Measurements from ENCODE around the gene TIRAP.

DNA sequence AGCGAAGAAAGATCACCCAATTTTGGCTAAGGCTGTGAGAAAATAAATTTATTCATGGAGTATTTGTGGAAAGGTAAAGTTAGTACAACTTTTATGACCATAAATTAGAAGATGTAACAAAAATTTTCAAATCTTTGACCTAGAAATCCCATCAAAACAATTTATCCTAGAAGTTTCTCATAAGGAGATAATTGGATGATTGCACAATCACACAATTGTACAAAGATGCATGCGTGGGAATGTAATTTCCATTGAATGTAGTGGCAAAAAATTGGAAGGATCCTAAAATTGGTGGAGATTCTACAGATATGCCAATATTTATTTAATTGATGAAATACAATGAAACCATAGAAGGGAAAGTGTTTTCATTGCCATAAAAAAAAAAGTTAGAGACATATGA, 25.7 kb upstream of the TIRAP start:
- TF ChIP-seq TAF1 (IDR thresholded peaks at IDR 0.05; ENCODE audit: borderline replicate concordance, insufficient read depth, low read length), result no peak
- no peak for TF ChIP-seq POLR2AphosphoS5 (IDR thresholded peaks at IDR 0.05; ENCODE audit: low read depth, low read length)
- TF ChIP-seq SIN3A (IDR thresholded peaks at IDR 0.05; ENCODE audit: borderline replicate concordance, insufficient read depth, low read length), result no peak
- TF ChIP-seq, protein P1, sequence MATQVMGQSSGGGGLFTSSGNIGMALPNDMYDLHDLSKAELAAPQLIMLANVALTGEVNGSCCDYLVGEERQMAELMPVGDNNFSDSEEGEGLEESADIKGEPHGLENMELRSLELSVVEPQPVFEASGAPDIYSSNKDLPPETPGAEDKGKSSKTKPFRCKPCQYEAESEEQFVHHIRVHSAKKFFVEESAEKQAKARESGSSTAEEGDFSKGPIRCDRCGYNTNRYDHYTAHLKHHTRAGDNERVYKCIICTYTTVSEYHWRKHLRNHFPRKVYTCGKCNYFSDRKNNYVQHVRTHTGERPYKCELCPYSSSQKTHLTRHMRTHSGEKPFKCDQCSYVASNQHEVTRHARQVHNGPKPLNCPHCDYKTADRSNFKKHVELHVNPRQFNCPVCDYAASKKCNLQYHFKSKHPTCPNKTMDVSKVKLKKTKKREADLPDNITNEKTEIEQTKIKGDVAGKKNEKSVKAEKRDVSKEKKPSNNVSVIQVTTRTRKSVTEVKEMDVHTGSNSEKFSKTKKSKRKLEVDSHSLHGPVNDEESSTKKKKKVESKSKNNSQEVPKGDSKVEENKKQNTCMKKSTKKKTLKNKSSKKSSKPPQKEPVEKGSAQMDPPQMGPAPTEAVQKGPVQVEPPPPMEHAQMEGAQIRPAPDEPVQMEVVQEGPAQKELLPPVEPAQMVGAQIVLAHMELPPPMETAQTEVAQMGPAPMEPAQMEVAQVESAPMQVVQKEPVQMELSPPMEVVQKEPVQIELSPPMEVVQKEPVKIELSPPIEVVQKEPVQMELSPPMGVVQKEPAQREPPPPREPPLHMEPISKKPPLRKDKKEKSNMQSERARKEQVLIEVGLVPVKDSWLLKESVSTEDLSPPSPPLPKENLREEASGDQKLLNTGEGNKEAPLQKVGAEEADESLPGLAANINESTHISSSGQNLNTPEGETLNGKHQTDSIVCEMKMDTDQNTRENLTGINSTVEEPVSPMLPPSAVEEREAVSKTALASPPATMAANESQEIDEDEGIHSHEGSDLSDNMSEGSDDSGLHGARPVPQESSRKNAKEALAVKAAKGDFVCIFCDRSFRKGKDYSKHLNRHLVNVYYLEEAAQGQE (IDR thresholded peaks at IDR 0.05; ENCODE audit: insufficient read depth in 1 of 2, low read depth in 2 of 2, low read length in 2 of 2), result no peak

All from PFSK-1 (cell line).